Measurements from ENCODE around the gene MFN1. TPM values are rescaled to one million over a fixed set of nuclear protein-coding genes. Genes with fewer than 3 reads are reported as not detected.
"Not testable (repeated sequence)": the region's sequence is repeated elsewhere in the genome, so short reads cannot be mapped to it uniquely, and the experiment has no call there.

The MFN1 gene
- total RNA-seq, result 10 to 100 TPM; 27.2 to 28.5 TPM

DNA sequence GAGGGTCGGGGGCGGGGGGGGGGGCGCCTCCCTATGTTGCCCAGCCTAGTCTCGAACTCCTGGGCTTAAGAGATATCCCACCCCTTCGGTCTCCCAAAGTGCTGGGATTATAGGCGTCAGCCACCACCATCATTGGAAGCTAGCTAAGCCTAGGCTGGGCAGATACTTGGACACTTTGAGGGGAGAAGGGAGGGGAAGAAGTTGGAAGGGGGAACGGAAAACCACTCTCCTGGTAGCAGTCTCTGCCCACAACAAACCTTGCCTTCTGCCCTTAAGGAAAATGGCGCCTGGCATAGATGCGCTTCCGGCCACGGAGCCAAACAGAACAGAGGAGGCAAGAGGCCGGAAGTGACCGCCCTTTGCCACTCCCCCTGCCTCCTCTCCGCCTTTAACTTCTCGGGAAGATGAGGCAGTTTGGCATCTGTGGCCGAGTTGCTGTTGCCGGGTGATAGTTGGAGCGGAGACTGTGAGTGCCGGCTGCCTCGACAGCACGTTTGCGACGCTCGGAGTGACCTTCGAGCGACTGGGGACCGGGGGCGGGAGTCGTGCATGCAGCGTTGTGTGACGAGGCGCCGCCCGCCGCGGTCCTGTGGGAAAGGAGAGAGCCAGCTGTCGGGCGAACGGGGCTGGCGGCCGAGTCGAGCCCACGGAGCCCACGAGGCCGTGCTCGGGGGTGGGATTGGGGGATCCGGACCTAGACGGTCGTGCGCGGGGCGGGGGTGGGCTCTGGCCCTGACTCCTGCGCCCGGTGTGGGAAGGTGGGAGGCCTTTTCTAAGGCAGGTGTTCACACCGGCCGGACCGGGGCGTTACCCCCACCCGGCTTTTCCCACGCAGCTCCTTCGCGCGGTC lies at the start of gene MFN1:
TSS of gene MFN1 (plus strand) at position 365 of the 850 bp plus-strand sequence. CDS start 1,143 bp downstream, outside the sequence.
- Mint-ChIP-seq H3K9me3 (ENCODE audit: low read depth) (no peaks in the 10 kb centered on the region), H3K4me3 (peak within 1 kb of the TSS; percentile 93), H3K27ac (peak within 1 kb of the TSS; percentile 90), H3K27me3 (no peaks in the 10 kb centered on the region), H3K4me1 (peaks cover 20% of the 10 kb centered on the region), H3K36me3 (peaks cover 13% of the 10 kb centered on the region)
- DNase-seq, result peak; percentile 95
- CTCF ChIA-PET, result interaction anchor here (1.0 to 2.4 kb wide), 3 partner anchors 27 to 302 kb away, joined by 3 to 7 read pairs (median 3); no protein-coding TSS in a partner anchor
- ATAC-seq, result peak; percentile 98

DNA sequence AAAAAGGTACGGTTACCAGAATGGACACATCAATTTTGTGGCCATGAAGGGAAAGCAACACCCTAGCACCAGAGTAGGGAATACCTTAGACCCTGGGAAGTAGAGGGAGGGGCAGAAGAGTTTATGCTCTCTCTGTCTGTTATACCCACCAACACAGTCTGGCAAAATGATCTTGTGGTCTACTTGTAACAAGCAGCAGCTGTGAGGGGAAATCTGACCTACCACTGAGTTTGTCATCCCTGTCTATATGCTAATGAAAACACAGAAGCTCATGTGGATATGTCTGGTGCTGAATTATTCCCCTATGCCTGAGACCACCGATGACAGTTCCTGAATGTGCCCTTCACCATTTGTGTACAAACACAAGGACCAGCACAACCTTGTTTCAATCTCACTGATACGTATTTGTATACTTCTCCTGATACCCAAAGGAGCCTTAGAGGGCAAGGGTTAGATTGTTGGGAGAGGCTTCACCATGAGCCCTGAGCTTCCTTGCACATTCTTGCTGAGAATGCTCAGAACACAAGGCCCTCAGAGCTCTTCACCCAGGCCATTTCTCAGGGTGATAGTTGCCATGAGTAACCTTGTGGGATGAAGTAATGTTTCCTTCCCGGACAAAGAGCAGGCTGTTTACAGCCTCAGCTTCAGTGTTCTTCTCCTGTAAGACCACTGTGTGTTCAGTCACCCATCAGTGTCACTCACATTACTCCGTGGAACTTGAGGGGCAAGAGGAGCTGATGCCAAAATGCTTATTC lies 49.4 kb upstream of the MFN1 start:
- CTCF ChIA-PET, result no interaction called here
- ATAC-seq (no peak), DNase-seq (no peak)
- Mint-ChIP-seq H3K4me1 (peaks cover 2% of the 10 kb centered on the region), H3K27ac (no peak overlapping the region), H3K9me3 (ENCODE audit: low read depth) (no peaks in the 10 kb centered on the region), H3K27me3 (peaks cover 25% of the 10 kb centered on the region), H3K36me3 (no peaks in the 10 kb centered on the region), H3K4me3 (no peak overlapping the region)

- CTCF ChIA-PET, result no interaction called here
- Mint-ChIP-seq H3K9me3 (ENCODE audit: low read depth) (no peaks in the 10 kb centered on the region), H3K27me3 (peaks cover 23% of the 10 kb centered on the region), H3K4me3 (no peak overlapping the region), H3K27ac (no peak overlapping the region), H3K4me1 (peaks cover 2% of the 10 kb centered on the region), H3K36me3 (no peaks in the 10 kb centered on the region)
- no peak for ATAC-seq
- no peak for DNase-seq
These were observed 48.2 kb upstream of the MFN1 start for GRCh38 chr3:179299316-179299715.

- no peaks in the 10 kb centered on the region for H3K9me3 Mint-ChIP-seq (ENCODE audit: low read depth)
- H3K4me3 Mint-ChIP-seq, result no peak overlapping the region
- no peak overlapping the region for H3K27ac Mint-ChIP-seq
- H3K27me3 Mint-ChIP-seq, result peaks cover 19% of the 10 kb centered on the region
- peaks cover 2% of the 10 kb centered on the region for H3K4me1 Mint-ChIP-seq
- ATAC-seq, result no peak
- no peak for DNase-seq
- H3K36me3 Mint-ChIP-seq, result no peaks in the 10 kb centered on the region
- CTCF ChIA-PET, result no interaction called here
These were observed 47.4 kb upstream of the MFN1 start for GRCh38 chr3:179299999-179300613.

DNA sequence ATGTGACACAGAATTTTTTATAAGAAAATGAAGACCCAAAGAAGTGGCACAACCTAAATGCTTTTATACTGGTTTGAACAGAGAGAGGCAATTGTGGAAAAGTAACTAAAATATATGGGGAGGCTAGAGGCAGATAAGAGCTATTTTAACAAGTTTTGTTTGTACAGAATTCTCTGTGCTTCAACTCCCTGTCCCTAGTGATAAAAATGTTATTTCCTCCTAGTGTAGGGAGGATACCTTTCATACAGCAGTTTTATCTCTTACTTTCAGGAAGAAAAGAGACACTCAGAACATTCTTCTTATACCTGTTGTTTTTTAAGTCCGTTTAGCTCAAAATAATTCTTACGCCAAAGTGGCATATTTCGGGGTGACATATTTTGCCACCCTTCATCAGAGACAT lies 45.9 kb upstream of the MFN1 start:
- Mint-ChIP-seq H3K9me3 (ENCODE audit: low read depth) (no peaks in the 10 kb centered on the region), H3K27ac (no peak overlapping the region), H3K36me3 (no peaks in the 10 kb centered on the region), H3K4me3 (no peak overlapping the region), H3K27me3 (peaks cover 27% of the 10 kb centered on the region), H3K4me1 (peaks cover 2% of the 10 kb centered on the region)
- ATAC-seq (no peak), DNase-seq (no peak)
- CTCF ChIA-PET, result interaction anchor here (0.9 kb wide), 1 partner anchor 286 kb away, joined by 3 read pairs; no protein-coding TSS in a partner anchor

GRCh38 chr3:179302111-179302510 lies 45.4 kb upstream of the MFN1 start:
- H3K27me3 Mint-ChIP-seq, result peaks cover 24% of the 10 kb centered on the region
- H3K4me3 Mint-ChIP-seq, result no peak overlapping the region
- DNase-seq, result no peak
- no peaks in the 10 kb centered on the region for H3K36me3 Mint-ChIP-seq
- no peak overlapping the region for H3K27ac Mint-ChIP-seq
- H3K4me1 Mint-ChIP-seq, result peaks cover 2% of the 10 kb centered on the region
- no peaks in the 10 kb centered on the region for H3K9me3 Mint-ChIP-seq (ENCODE audit: low read depth)
- CTCF ChIA-PET, result interaction anchor here (0.9 kb wide), 1 partner anchor 287 kb away, joined by 3 read pairs; no protein-coding TSS in a partner anchor
- no peak for ATAC-seq

DNA sequence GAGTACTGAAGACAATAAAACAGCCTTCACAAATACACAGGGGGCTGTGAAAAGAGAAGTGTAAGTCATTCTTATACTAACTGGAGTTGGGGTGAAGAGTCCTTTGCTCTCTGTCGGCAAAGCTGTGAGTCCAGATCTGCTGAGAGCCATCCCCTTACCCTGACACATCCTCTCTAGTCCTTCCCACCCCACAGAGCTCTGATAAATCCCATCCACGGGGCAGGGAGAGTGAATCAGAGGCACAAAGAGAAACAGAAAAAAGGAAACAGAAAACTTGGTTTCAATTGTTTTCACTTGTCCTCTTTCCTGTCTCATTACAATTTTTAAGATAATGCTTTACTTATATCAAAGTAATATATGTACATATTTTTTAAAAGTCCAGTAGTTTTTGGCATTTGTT lies 42.9 kb upstream of the MFN1 start:
- H3K4me1 Mint-ChIP-seq, result peaks cover 2% of the 10 kb centered on the region
- ATAC-seq (no peak), DNase-seq (no peak)
- H3K36me3 Mint-ChIP-seq, result no peaks in the 10 kb centered on the region
- H3K27ac Mint-ChIP-seq, result no peak overlapping the region
- H3K27me3 Mint-ChIP-seq, result peaks cover 19% of the 10 kb centered on the region
- CTCF ChIA-PET, result interaction anchor here (2.1 kb wide), 1 partner anchor 16 kb away, joined by 6 read pairs; no protein-coding TSS in a partner anchor
- H3K4me3 Mint-ChIP-seq, result no peak overlapping the region
- H3K9me3 Mint-ChIP-seq (ENCODE audit: low read depth), result no peaks in the 10 kb centered on the region

- peaks cover 27% of the 10 kb centered on the region for H3K27me3 Mint-ChIP-seq
- not testable (repeated sequence) for H3K9me3 Mint-ChIP-seq (ENCODE audit: low read depth); H3K36me3 Mint-ChIP-seq; DNase-seq; H3K27ac Mint-ChIP-seq; ATAC-seq; H3K4me1 Mint-ChIP-seq; H3K4me3 Mint-ChIP-seq
- CTCF ChIA-PET, result interaction anchor here (1.1 kb wide), 1 partner anchor 202 kb away, joined by 3 read pairs; no protein-coding TSS in a partner anchor
These were observed 40.1 kb upstream of the MFN1 start for GRCh38 chr3:179307362-179307761.

GRCh38 chr3:179308001-179308400 lies 39.5 kb upstream of the MFN1 start:
- ATAC-seq (no peak), DNase-seq (no peak)
- Mint-ChIP-seq H3K4me1 (no peaks in the 10 kb centered on the region), H3K36me3 (no peaks in the 10 kb centered on the region), H3K27me3 (peaks cover 32% of the 10 kb centered on the region), H3K4me3 (no peak overlapping the region), H3K27ac (no peak overlapping the region), H3K9me3 (ENCODE audit: low read depth) (no peaks in the 10 kb centered on the region)
- CTCF ChIA-PET, result interaction anchor here (0.7 to 1.1 kb wide), 2 partner anchors 202 to 255 kb away, joined by 3 read pairs; partner anchors contain the start of gene ACTL6A

DNA sequence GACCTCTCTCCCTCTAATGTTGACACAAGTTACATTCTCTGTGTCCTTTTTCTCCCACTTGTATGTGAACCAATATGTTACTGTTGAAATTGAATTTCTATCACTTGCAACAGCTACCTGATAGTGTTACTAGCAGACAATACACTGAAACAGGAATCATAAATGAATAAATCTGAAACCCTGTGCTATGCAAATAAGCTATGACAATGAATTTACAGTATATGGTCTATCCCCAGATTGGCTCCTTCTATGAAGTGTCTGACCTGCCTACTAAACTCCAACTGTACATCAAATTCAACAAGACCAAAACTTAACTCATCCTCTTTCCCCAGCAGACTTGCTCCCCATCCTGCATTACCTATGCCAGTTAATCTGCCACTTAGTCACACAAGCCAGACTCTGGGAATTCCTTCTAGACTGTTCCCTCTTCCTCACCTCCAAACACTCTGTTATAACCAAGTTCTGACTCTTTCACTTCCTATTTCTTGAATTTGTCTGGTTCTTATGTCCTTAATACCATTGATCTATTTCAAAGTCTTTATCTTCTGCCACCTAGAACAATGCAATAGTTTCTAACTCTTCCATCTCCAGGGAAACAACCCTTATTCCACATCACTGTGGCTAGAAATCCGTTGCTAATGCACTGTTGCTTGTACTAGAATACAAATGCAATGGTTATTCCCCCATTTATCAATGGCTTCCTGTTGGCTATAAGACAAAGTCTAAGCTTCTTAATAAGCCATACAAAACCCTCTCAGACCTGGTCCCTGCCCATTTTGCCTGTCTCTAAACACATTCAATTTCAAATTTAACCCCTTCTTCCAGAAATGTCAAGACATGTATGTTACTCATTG lies 38.1 kb upstream of the MFN1 start:
- H3K4me3 Mint-ChIP-seq, result no peak overlapping the region
- H3K9me3 Mint-ChIP-seq (ENCODE audit: low read depth), result no peaks in the 10 kb centered on the region
- CTCF ChIA-PET, result no interaction called here
- H3K27ac Mint-ChIP-seq, result no peak overlapping the region
- peaks cover 38% of the 10 kb centered on the region for H3K27me3 Mint-ChIP-seq
- no peaks in the 10 kb centered on the region for H3K4me1 Mint-ChIP-seq
- no peaks in the 10 kb centered on the region for H3K36me3 Mint-ChIP-seq
- ATAC-seq (no peak), DNase-seq (no peak)

- Mint-ChIP-seq H3K4me1 (peaks cover 28% of the 10 kb centered on the region), H3K4me3 (no peak overlapping the region), H3K36me3 (no peaks in the 10 kb centered on the region), H3K27me3 (peaks cover 20% of the 10 kb centered on the region), H3K27ac (no peak overlapping the region), H3K9me3 (ENCODE audit: low read depth) (no peaks in the 10 kb centered on the region)
- no peak for DNase-seq
- no peak for ATAC-seq
- CTCF ChIA-PET, result interaction anchor here (1.6 to 2.3 kb wide), 3 partner anchors 172 to 303 kb away, joined by 5 to 11 read pairs (median 5); partner anchors contain the start of gene PIK3CA
These were observed 28.6 kb upstream of the MFN1 start for GRCh38 chr3:179318876-179319275.

GRCh38 chr3:179321668-179322285 lies 25.7 kb upstream of the MFN1 start:
- peaks cover 33% of the 10 kb centered on the region for H3K4me1 Mint-ChIP-seq

More at GRCh38 chr3:179321668-179322285, 25.7 kb upstream of the MFN1 start:
- Mint-ChIP-seq H3K27me3 (peaks cover 12% of the 10 kb centered on the region), H3K4me3 (peak overlapping the region; percentile 72), H3K27ac (peak overlapping the region; percentile 71), H3K36me3 (peaks cover 7% of the 10 kb centered on the region), H3K9me3 (ENCODE audit: low read depth) (no peaks in the 10 kb centered on the region)
- ATAC-seq (no peak), DNase-seq (peak; percentile 44)
- CTCF ChIA-PET, result interaction anchor here (0.6 to 2.5 kb wide), 14 partner anchors 16 to 306 kb away, joined by 3 to 16 read pairs (median 4); partner anchors contain the start of genes ACTL6A and PIK3CA

All from activated CD8-positive, alpha-beta memory T cell treated with anti-CD3 and anti-CD28 coated beads, Interleukin-2, amount 10 ng/mL, durations not matched to agents 7 days and 5 days (primary cell).